K562 (cell line): Measurements from ENCODE around the gene KNDC1. TPM values are rescaled to one million over a fixed set of nuclear protein-coding genes. Genes with fewer than 3 reads are reported as not detected.

Experiments used
- HCFC1 ChIP-seq: IDR thresholded peaks from 2 replicates; pipeline ENCODE4 v1.6.1; 2012; ENCODE audit warnings: low read depth, low read length, improper control_type of control experiment
- HIVEP1 ChIP-seq: fragments of 250-450 bp; sonication (Bioruptor Pico); IDR thresholded peaks from 2 replicates; pipeline ENCODE4 v1.4.0; 2020; ENCODE audit warnings: mild to moderate bottlenecking
- LARP7 ChIP-seq: fragments of 450-650 bp; IDR thresholded peaks from 2 replicates; pipeline ENCODE4 v1.6.1; 2016
- NUFIP1 ChIP-seq: fragments of 450-650 bp; IDR thresholded peaks from 2 replicates; pipeline ENCODE4 v1.6.1; 2018; ENCODE audit not compliant: partially characterized antibody
- SRSF3 ChIP-seq: fragments of 200-400 bp; formaldehyde crosslinking; IDR thresholded peaks from 2 replicates; pipeline ENCODE4 v1.6.1; 2016; ENCODE audit warnings: mild to moderate bottlenecking, low read length, moderate library complexity; ENCODE audit not compliant: insufficient read depth
- TCF7L2 ChIP-seq: fragments of 150-350 bp; IDR thresholded peaks from 2 replicates; pipeline ENCODE4 v1.6.1; 2016; ENCODE audit warnings: low read depth, mild to moderate bottlenecking, low read length, moderate library complexity
- ZKSCAN3 ChIP-seq: fragments of 250-450 bp; sonication (Bioruptor Pico); IDR thresholded peaks from 2 replicates; pipeline ENCODE4 v1.4.0; 2020
- ZNF316 ChIP-seq: fragments of 450-650 bp; IDR thresholded peaks from 2 replicates; pipeline ENCODE4 v1.6.1; 2016
- ZNF77 ChIP-seq: fragments of 250-450 bp; sonication (Bioruptor Pico); IDR thresholded peaks from 2 replicates; pipeline ENCODE4 v1.5.0; 2020
- polyA plus RNA-seq, 8 experiments: library from polyadenylated mRNA; depleted of rRNA in 4 of 8; stranded (reverse) in 5 of 8; unstranded in 3 of 8; fragments of >200 nt; fragmentation: Nextera tagmentation in 2 of 8; fragmentation: Illumina TruSeq in 1 of 8; extraction: Ambion mirVana in 2 of 8; extraction: Trizol in 1 of 8; gene quantifications; 2 replicates each; pipeline versions ENCODE4 v1.2.1 to v1.2.3, GENCODE V29; 2011 to 2014; ENCODE audit warnings: inconsistent platforms in 1 of 8, missing spikeins in 1 of 8
- total RNA-seq, 7 experiments: library from RNA; depleted of rRNA in 6 of 7; stranded (reverse); fragments of >200 nt in 6 of 7; fragmentation: Illumina TruSeq in 2 of 7; extraction: Trizol in 2 of 7; gene quantifications; 2 replicates each; pipeline versions ENCODE4 v1.2.1 to v1.2.3, GENCODE V29; 2011 to 2021; ENCODE audit warnings: low replicate concordance in 1 of 7
- TF ChIP-seq, protein P1 (sequence below), 3 experiments: fragments of 200-800 bp in 1 of 3; sonication (Bioruptor generic) in 1 of 3; sonication (generic) in 1 of 3; formaldehyde crosslinking in 1 of 3; IDR thresholded peaks; 2 replicates each; pipeline versions ENCODE4 v1.6.1 to v1.8.0; 2016 to 2022; ENCODE audit warnings: mild to moderate bottlenecking in 2 of 3, missing compliant biosample characterization in 2 of 3, missing genetic modification characterization in 2 of 3, missing genetic modification reagents in 1 of 3
- TF ChIP-seq, protein P2 (sequence below): fragments of 450-650 bp; IDR thresholded peaks from 2 replicates; pipeline ENCODE4 v1.6.1; 2017; ENCODE audit warnings: antibody characterized with exemption, mild to moderate bottlenecking

The KNDC1 gene
- total and polyA plus RNA-seq, 9 of the 15 experiments (the other 6 are each of a cell fraction or from before 2014, with no cell fraction given): 0.07 to 0.26 (median 0.11) TPM; not detected in 6

DNA sequence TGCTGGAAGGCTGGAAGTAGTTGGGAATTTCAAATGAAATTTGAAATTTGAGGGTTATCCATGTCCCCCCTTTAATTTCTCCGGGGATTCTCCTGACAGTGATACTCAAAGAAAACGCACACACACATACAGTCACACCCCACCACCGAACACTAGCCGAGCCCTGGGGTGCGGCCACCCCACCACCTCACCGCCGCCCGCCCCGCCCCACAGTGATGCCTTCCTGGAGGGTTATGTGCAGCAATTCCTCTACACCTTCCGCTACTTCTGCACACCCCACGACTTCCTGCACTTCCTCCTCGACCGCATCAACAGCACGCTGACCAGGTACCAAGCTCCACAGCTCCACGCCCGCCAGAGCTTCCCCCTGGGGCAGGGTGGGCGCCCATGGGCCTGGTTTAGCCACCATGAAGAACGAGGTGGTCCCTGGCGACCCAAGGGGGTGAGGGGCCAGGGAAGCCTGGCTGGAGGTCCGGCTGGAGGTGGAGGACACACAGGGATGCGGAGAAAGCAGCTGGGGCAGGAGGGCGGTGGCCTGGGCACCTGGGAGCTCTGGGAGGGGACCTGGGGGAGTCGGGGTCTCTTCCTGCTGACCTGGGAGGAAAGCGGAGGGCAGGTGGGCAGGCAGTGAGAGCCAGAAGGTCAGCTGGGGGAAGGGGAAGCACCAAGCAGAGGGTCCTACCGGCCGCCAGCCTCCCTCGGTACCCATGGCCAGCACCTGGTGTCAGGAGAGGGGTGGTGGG, 50.5 kb downstream of the KNDC1 start (continued):
- TF ChIP-seq TCF7L2: no peak
- TF ChIP-seq, protein P1, sequence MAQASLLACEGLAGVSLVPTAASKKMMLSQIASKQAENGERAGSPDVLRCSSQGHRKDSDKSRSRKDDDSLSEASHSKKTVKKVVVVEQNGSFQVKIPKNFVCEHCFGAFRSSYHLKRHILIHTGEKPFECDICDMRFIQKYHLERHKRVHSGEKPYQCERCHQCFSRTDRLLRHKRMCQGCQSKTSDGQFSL (CRISPR knock-in tag; IDR thresholded peaks at IDR 0.05): no peak
- TF ChIP-seq, protein P1 (tag; IDR thresholded peaks at IDR 0.05): no peak
- TF ChIP-seq HCFC1: no peak
- no peak for TF ChIP-seq HIVEP1
- TF ChIP-seq NUFIP1: no peak
- TF ChIP-seq SRSF3: no peak
- no peak for TF ChIP-seq ZNF77
- TF ChIP-seq ZKSCAN3 (CRISPR knock-in tag): no peak
- TF ChIP-seq, protein P2, sequence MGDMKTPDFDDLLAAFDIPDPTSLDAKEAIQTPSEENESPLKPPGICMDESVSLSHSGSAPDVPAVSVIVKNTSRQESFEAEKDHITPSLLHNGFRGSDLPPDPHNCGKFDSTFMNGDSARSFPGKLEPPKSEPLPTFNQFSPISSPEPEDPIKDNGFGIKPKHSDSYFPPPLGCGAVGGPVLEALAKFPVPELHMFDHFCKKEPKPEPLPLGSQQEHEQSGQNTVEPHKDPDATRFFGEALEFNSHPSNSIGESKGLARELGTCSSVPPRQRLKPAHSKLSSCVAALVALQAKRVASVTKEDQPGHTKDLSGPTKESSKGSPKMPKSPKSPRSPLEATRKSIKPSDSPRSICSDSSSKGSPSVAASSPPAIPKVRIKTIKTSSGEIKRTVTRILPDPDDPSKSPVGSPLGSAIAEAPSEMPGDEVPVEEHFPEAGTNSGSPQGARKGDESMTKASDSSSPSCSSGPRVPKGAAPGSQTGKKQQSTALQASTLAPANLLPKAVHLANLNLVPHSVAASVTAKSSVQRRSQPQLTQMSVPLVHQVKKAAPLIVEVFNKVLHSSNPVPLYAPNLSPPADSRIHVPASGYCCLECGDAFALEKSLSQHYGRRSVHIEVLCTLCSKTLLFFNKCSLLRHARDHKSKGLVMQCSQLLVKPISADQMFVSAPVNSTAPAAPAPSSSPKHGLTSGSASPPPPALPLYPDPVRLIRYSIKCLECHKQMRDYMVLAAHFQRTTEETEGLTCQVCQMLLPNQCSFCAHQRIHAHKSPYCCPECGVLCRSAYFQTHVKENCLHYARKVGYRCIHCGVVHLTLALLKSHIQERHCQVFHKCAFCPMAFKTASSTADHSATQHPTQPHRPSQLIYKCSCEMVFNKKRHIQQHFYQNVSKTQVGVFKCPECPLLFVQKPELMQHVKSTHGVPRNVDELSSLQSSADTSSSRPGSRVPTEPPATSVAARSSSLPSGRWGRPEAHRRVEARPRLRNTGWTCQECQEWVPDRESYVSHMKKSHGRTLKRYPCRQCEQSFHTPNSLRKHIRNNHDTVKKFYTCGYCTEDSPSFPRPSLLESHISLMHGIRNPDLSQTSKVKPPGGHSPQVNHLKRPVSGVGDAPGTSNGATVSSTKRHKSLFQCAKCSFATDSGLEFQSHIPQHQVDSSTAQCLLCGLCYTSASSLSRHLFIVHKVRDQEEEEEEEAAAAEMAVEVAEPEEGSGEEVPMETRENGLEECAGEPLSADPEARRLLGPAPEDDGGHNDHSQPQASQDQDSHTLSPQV: no peak
- TF ChIP-seq LARP7: no peak
- TF ChIP-seq ZNF316: no peak
